Stimulated activated CD8-positive, alpha-beta memory T cell treated with anti-CD3 and anti-CD28 coated beads, Interleukin-7, amount 100 ng/mL, for 48 hours (primary cell): ENCODE measurements around the gene PLEKHA7.
"Not testable (repeated sequence)": the region's sequence is repeated elsewhere in the genome, so short reads cannot be mapped to it uniquely, and the experiment has no call there.

Source experiments
- DNase-seq, 2 donors: peaks; one replicate each; pipeline ENCODE4 v3.0.0-alpha.2; 2020; ENCODE audit warnings: low read depth in 1 of 2; ENCODE audit errors: extremely low read depth in 1 of 2

The PLEKHA7 gene, protein sequence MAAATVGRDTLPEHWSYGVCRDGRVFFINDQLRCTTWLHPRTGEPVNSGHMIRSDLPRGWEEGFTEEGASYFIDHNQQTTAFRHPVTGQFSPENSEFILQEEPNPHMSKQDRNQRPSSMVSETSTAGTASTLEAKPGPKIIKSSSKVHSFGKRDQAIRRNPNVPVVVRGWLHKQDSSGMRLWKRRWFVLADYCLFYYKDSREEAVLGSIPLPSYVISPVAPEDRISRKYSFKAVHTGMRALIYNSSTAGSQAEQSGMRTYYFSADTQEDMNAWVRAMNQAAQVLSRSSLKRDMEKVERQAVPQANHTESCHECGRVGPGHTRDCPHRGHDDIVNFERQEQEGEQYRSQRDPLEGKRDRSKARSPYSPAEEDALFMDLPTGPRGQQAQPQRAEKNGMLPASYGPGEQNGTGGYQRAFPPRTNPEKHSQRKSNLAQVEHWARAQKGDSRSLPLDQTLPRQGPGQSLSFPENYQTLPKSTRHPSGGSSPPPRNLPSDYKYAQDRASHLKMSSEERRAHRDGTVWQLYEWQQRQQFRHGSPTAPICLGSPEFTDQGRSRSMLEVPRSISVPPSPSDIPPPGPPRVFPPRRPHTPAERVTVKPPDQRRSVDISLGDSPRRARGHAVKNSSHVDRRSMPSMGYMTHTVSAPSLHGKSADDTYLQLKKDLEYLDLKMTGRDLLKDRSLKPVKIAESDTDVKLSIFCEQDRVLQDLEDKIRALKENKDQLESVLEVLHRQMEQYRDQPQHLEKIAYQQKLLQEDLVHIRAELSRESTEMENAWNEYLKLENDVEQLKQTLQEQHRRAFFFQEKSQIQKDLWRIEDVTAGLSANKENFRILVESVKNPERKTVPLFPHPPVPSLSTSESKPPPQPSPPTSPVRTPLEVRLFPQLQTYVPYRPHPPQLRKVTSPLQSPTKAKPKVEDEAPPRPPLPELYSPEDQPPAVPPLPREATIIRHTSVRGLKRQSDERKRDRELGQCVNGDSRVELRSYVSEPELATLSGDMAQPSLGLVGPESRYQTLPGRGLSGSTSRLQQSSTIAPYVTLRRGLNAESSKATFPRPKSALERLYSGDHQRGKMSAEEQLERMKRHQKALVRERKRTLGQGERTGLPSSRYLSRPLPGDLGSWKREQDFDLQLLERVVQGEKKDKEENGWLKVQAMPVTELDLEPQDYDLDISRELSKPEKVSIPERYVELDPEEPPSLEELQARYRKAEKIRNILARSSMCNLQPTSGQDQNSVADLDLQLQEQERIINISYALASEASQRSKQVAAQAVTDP

DNA sequence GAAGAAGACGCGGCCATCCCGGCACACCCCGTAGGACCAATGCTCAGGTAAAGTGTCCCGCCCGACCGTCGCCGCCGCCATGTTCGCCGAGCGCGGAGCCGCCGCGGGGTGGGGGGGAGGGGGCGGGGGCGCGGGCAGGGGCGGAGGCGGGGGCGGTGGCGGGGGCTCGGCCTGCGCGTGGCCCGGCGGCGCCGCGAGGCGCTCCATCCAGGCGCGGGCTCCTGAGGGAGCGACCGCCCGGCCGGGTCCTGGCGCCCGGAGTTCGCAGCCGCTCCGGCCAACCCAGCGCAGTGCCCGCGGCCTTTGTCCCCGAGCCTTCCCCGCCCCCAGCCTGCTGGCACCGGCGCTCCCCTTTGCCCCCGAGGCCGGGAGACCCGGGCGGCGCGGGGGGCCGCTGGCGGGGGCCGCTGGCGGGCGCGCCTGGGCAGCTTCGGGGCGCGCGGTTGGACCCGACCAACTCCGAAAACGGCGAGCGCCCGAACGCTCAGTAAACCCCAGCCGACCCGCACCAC lies at the start of gene PLEKHA7:
TSS of gene PLEKHA7 (minus strand) at position 94 of the 512 bp plus-strand sequence. CDS start at position 81, 13 bp downstream.
- DNase-seq: no peak

DNA sequence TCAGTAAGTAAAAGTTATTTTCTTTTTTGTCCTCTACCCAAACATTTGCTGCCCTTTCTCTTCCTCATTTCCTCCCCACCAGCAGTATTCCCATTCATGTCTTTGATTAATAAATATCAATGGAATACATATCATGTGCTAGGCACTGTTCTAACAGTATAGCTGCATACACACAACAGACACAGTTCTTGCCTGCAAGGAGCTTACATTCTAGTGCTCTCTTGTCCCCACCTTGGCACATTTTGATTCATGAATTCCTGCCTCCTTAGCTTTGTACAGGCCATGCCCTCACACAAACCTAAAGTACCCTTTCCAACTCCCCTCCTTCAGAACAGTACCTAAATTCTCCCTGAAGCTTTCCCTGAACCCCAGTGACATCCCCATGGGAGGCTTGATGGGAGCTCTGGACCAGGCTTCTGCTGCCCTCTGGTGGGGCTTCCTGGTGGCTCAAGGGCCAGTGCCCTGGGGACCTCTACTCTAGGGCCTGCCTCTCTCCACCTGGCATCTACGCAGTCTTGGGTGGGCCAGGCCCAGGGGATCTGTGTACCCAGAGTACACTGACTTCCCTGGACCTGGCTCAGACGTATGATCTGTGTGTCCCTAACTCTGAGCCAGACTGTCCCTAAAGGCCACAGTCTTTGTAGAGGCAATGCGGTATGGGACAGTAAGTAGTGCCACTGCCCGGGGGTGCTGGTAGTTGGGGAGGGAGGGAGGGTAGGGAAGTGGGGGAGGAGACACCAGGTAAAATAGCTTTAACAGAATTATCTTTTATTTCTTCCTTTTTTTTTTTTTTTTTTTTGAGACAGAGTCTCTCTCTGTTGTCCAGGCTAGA lies 49.2 kb upstream of the PLEKHA7 start:
- peak in 1 of 2 donors; percentile 28 for DNase-seq

DNA sequence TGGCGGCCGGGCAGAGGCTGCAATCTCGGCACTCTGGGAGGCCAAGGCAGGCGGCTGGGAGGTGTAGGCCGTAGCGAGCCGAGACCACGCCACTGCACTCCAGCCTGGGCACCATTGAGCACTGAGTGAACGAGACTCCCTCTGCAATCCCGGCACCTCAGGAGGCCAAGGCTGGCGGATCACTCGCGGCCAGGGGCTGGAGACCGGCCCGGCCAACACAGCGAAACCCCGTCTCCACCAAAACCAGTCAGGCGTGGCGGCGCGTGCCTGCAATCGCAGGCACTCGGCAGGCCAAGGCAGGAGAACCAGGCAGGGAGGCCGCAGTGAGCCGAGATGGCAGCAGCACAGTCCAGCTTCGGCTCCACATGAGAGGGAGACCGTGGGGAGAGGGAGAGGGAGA lies 36.9 kb upstream of the PLEKHA7 start:
- not testable (repeated sequence) for DNase-seq

DNA sequence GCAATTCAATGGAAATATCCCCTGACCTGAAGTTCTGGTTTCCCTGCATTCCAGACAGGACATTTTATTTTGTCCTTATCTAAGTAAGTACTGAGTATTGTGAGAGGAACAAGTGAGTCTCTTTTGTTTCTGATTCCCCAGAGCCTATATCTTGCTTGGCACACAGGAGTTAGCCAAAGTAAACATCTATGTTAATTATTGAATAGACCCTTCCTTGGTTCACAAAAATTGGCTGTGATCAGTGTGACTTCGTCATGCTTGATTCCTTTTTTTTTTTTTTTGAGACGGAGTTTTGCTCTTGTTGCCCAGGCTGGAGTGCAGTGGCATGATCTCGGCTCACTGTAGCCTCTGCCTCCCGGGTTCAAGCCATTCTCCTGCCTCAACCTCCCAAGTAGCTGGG lies 34.3 kb upstream of the PLEKHA7 start:
- not testable (repeated sequence) for DNase-seq

DNA sequence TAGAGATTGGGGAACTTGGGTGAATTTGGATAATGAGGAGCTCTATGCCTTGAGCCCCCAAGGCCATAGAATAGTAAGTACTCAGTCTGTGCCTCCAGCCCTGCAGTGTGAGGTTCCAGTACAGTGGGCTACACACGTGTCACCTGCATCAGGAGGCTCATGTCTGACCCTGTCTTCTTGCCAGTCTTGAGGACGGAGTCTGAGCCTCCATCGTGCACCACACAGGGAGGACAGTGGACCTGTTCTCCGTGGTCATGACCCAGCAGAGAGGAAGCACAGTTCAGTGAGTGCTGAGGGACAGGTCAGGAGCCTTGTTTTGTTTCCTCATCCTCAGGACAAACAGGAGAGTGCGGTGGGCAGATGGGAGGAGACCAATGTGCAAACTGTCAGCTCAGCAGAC lies 32.5 kb upstream of the PLEKHA7 start:
- no peak for DNase-seq

DNA sequence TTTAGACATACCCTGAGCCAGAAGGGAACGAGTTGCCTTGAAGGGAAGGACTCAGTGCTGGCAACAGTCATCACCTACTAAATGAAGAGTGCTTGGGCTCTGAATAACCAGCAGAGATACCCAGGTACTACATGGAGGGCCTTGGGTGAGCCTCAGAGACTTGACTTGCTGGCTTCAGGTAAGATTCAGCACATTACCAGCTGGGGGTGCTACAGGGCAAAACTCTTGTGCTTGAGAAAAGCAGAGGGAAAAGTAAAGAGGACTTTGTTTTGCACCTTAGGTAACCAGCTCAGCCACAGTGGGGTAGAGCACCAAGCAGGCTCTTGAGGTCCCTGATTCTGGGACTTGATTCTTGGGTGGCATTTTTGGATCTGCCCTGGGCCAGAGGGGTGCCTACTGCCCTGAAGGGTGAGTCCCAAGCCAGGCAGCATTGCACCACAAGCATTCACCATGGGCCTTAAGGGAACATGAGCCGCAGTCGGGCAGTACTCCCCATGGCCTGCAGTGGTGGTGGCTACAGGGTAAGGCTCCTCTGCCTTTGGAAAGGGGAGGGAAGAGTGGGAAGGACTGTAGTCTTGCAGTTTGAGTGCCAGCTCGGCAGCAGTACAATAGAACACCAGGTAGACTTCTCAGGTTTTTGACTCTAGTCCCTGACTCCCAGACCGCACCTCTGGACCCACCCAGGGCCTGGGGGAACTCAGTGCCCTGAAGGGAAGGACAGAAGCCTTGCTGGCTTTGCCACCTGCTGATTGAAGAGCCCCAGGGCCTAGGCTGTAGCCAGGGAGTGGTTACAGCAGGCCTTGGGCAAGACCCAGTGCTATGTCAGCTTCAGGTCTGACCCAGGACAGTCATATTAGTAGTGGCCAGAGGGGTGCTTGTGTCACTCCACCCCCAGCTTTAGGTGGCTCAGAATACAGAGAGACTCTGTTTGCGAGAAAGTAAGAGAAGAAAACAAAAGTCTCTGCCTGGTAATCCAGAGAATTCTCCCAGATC lies 22.7 kb upstream of the PLEKHA7 start:
- DNase-seq: no peak

DNA sequence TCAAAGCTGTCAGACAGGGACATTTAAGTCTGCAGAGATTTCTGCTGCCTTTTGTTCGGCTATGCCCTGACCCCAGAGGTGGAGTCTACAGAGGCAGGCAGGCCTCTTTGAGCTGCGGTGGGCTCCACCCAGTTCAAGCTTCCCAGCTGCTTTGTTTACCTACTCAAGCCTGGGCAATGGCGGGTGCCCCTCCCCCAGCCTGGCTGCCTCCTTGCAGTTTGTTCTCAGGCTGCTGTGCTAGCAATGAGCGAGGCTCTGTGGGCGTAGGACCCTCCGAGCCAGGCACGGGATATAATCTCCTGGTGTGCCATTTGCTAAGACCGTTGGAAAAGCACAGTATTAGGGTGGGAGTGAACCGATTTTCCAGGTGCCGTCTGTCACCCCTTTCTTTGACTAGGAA lies 19.8 kb upstream of the PLEKHA7 start:
- not testable (repeated sequence) for DNase-seq

DNA sequence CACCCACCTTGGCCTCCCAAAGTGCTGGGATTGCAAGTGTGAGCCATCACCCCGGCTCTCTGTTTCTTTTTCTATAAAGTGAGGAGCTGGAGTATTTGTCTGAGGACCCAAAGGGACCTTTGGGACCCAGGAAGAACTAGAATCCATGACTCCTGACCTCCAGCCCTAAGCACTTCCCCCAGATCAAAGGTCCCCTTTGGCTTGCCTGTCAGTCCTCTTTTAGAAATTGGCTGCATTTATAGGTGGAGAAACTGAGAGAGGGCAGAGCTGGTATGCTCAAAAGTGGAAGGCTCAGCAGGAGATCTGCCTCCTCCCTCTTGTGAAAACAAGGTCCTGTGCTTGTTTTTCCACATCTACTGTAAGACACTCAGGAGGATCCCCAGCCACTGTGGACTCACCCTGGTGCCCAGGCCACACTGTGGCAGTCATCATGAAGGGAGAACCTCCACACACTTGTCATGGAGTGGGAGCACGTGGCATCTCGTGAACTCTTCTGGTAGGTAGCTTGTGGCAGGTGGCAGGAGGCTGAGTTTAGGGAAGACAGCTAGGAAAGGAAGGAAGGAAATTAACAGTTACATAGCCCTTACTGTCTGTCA lies 12.4 kb upstream of the PLEKHA7 start:
- DNase-seq: no peak

DNA sequence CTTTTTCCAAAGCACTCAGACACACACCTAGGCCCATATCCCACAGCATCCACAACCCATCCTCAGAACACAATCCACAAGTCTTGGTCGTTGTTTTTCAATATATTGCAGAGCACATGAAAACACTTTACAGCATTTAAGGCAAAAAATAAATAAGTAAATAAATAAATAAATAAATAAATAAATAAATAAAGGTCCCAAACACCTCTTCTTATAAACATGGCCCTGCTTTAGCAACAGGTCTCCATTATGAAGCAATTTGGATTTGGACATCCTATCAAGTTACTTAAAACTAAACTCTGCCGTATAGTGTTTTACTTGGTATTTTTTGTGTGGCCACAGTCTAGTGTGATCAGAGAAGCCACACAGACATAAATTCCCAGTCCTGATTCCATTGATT lies 10.7 kb upstream of the PLEKHA7 start:
- no peak for DNase-seq

DNA sequence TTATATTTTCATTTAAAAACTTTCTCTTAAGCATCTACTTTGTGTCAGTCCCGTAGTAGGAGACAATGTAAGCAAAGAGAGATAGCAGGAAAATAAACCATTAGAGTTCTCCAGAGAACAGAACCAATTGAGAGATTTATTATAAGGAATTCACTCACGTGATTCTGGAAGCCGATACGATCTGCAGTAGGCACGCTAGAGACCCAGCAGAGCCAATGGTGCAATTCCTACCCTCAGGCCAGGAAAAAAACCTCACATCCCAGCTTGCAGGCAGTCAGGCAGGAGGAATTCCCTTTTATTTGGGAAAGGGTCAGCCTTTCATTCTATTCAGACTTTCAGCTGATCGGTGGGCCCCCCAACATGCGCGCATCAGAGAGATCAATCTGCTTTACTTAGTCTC lies 7.3 kb upstream of the PLEKHA7 start:
- DNase-seq: no peak

DNA sequence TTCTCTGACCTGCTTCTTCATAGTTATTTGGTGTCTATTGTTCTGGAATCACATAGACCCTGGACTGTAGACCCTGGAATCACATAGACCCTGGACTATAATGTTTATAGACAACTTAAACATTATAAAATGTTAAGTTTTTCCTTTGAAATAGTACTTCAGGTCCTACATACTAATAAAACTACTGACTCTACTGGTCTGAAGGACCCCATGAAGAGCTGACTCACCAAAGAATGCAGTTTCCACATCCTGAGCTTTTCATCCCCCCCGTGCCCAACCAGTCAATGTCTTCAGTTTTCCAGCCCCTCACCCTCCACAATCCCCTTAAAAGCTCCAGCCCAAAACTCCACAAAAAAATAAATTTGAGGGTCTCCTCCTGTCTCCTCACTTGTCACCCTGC lies 6.6 kb upstream of the PLEKHA7 start:
- no peak for DNase-seq

DNA sequence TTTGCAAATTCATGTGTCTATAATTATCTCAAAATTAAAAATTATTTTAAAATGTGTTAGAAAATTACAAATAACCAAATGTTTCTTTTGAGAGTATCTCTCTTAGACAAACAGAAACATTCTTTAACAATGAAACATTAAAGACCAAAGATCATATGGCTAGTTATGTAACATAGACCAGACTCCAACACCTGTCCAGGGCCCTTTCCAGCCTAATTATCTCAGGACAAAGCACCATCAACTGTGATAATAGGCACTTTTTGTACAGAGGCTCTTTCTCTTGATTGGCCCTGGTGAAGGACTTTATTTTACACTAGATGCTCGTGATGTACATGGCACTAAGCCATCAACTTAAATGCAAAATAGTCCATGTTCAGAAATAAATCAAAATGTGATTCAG lies 5.0 kb upstream of the PLEKHA7 start:
- DNase-seq: no peak

DNA sequence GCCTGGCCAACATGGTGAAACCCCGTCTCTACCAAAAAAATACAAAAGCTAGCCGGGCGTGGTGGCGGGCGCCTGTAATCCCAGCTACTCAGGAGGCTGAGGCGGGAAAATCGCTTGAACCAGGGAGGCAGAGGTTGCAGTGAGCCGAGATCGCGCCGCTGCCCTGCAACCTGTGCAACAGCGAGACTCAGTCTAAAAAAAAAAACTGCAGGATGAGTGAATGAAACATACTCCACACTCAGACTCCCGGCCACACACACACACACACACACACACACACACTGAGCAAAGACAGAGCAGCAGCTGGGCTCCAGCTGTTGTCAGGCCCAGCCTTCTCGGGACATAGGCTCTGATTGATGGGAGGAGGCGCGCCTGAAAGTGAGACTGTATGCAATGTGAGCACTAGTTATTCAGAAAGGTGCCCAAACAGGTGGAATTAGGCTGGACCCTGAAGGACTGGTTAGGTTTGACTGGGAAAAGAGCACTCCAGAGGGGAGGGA lies 1.5 kb upstream of the PLEKHA7 start:
- DNase-seq: no peak

DNA sequence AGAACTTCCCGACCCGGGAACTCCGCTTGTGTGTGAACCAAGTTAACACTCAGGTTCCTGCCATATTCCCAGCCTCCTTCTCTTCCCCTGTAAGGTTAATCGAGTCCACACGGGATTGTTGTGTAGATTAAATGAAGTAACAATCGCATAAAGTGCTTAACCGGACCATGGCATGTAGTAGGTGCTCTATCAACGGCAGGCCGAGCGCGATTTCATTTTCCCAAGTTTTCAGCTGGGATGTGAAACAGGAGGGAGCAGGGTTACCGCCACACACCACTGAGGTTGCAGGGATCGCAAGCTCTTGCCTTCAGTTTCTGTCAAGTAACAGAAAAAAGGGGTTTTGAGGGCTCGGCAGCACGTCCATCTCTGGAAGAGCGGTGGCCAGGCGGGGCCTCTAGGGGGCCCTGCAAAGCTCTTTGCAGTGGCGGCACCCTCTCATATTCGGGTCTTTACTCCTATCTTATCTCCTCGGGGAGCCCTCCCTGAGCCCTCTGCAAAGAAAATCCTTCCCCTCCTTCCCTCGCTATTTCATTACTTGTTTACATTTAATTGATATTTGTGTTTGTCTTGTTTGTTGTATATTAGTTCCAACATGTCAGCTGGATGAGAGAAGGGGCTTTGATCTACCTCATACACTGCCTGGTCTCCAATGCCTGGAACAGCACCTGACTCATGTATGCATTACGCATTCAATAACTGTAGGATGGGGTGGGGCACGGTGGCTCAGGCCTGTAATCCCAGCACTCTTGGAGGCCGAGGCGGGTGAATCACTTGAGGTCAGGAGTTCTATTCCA lies 816 bp upstream of the PLEKHA7 start:
- no peak for DNase-seq

DNA sequence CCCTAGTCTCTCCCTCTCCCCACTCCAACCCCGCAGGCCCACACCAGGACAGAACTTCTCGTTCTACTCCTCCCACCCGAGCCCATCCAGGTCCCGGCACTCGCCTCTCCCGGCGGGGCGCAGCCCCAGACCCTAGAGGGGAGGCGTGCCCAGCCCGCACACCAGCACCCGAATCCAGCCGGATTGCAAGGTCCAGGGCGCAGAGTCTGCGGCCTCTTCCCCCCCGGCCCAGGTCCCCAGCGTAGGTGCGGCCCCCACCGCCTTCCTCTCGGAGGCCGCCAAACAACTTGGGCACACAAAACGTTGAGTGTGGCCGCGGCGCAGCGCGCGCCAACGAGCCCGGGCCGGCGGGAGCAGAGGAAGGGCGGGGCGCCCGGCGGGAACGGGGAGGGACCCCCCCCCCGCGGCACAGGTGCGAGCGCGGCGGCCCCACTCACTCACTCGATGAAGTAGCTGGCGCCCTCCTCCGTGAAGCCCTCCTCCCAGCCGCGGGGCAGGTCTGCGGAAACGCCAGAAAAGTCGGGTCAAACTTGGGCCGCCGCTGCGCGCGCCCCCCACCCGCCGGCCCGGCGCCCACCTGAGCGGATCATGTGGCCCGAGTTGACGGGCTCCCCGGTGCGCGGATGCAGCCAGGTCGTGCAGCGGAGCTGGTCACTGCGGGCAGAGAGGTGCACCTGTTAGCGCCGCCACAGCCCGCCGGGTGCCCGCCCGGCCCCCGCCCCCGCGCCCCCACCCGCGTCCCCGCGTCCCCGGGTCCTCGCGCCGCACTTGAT lies 480 bp downstream of the PLEKHA7 start:
- DNase-seq: no peak

DNA sequence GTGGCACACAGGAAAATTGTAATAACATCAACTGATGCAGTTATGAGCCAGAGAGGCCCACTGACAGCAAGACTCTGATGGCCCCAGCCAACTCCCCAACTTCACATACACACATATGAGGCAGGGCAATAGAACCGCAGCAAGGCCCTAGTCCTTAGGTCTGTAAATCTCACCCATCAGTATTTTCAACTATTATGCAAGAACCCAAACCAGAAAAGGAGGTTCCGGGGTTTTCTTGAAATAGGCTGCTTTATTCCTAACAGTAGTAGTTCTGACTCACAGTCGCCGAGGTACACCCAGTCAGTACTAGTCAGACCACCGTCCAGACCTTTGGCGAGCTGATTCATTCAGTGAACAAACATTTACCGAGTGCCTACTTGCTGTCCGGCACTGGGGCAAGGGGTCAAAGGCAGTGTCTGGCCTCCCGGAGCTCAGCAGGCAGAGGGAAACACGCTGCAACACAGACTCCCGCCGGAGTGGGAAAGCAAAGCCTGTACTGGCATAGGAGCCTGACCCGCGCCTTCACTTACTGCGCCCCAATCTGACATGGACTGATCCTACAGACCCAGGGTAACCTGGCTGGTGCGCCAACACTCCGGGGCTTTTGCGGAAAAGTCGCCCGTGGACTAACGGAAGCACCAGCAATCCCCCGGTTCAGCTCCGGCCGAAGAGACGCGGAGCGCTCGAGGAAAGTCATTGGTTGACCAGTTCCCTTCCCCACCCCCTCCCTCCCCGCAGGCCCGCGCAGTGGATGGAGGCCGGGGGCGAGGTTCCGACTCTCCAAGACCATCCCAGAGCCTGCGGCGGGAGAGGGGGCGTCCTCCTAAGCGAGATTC lies 1.3 kb downstream of the PLEKHA7 start:
- DNase-seq: no peak
